ENCODE data around the gene COG8.

The COG8 gene

GRCh38 chr16:69285240-69285639 lies 54.1 kb downstream of the COG8 start:
- no peak for DNase-seq (ENCODE audit: low spot score)

- DNase-seq (ENCODE audit: low spot score): no peak
These were observed 55.5 kb downstream of the COG8 start for GRCh38 chr16:69283851-69284250.

GRCh38 chr16:69277413-69277812 lies 62.0 kb downstream of the COG8 start:
- DNase-seq (ENCODE audit: low spot score): no peak
